Coronary artery (tissue), 2 donors: Measurements from ENCODE around the gene SHFL.

ENCODE experiments used
- DNase-seq: peaks from one replicate; pipeline ENCODE4 v3.0.0-alpha.2; 2017; ENCODE audit warnings: low spot score
- H3K27ac ChIP-seq, 2 donors: fragments of 200-600 bp; sonication (generic); one replicate each; pipeline ENCODE4 v1.5.1; 2016 to 2019
- H3K4me3 ChIP-seq: fragments of 200-600 bp; sonication (generic); 2 replicates; pipeline ENCODE4 v1.5.1; 2016; ENCODE audit warnings: mild to moderate bottlenecking, moderate library complexity
- TF ChIP-seq, protein P1 (sequence below): fragments of 200-600 bp; sonication (generic); IDR thresholded peaks from one replicate; pipeline ENCODE4 v1.5.1; 2019; ENCODE audit warnings: antibody characterized with exemption

The SHFL gene

DNA sequence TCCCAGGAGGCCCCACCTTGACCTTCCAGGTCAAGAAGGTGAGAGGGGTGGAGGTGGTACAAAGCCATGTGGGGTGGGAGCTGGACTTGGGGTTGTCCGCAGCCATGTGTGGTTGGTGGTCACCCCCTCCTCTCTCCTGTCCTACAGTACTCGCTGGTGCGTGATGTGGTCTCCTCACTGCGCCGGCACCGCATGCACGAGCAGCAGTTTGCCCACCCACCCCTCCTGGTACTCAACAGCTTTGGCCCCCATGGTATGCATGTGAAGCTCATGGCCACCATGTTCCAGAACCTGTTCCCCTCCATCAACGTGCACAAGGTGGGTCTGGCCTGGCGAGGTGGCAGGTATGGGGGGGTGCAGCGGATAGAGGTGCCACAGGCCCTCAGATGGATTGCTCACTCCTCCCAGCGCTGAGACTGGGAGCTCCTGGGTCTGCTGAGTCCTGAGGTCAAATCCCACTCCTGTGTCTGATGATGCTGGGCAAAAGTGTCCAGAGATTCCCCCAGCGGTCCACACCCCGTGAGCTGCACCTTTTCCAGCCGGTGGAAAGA is 21.8 kb downstream of the SHFL start:
- no peak for DNase-seq
- Histone ChIP-seq H3K4me3 (no peak overlapping the region), H3K27ac (no peak overlapping the region)
- TF ChIP-seq, protein P1, sequence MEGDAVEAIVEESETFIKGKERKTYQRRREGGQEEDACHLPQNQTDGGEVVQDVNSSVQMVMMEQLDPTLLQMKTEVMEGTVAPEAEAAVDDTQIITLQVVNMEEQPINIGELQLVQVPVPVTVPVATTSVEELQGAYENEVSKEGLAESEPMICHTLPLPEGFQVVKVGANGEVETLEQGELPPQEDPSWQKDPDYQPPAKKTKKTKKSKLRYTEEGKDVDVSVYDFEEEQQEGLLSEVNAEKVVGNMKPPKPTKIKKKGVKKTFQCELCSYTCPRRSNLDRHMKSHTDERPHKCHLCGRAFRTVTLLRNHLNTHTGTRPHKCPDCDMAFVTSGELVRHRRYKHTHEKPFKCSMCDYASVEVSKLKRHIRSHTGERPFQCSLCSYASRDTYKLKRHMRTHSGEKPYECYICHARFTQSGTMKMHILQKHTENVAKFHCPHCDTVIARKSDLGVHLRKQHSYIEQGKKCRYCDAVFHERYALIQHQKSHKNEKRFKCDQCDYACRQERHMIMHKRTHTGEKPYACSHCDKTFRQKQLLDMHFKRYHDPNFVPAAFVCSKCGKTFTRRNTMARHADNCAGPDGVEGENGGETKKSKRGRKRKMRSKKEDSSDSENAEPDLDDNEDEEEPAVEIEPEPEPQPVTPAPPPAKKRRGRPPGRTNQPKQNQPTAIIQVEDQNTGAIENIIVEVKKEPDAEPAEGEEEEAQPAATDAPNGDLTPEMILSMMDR = no peak

DNA sequence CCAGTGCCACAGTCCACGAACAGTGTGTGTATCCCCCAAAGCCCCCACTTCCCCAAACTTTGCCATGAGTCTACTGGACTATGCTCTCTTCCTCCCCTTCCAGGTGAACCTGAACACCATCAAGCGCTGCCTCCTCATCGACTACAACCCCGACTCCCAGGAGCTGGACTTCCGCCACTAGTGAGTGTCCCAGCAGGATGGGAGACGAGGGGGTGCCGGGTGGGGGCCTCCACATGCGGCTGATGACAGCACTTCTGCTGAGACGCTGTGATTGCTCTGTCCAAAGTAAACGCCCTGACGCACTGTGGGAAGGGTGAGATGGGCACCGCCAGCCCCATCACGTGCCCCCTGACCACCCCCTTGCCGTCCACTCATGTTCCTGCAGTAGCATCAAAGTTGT is 23.4 kb downstream of the SHFL start:
- no peak overlapping the region for H3K27ac ChIP-seq
- TF ChIP-seq, protein P1 = no peak
- no peak for DNase-seq
- H3K4me3 ChIP-seq = no peak overlapping the region

DNA sequence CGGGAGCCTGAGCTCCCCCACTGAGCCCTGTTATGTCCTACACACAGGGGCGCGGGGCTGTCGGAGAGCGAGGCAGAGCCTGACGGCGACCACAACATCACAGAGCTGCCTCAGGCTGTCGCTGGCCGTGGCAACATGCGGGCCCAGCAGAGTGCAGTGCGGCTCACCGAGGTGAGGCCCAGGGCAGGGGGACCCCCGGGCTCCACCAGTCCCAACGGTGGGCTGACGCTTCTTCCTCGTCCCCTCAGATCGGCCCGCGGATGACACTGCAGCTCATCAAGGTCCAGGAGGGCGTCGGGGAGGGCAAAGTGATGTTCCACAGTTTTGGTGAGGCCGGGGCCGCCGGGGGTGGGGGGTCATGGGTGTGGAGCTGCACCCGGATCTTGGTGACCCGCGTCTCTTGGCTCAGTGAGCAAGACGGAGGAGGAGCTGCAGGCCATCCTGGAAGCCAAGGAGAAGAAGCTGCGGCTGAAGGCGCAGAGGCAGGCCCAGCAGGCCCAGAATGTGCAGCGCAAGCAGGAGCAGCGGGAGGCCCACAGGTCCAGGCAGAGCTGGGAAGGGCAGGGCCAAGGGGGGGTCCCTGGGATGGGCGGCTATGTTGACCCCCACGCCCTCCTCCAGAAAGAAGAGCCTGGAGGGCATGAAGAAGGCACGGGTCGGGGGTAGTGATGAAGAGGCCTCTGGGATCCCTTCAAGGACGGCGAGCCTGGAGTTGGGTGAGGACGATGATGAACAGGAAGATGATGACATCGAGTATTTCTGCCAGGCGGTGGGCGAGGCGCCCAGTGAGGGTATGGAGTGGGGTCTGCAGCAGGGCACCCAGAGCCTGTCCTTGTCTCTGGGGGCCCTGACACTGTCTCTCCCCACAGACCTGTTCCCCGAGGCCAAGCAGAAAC is 24.2 kb downstream of the SHFL start:
- TF ChIP-seq, protein P1 = no peak
- DNase-seq = no peak
- Histone ChIP-seq H3K4me3 (no peak overlapping the region), H3K27ac (no peak overlapping the region)

DNA sequence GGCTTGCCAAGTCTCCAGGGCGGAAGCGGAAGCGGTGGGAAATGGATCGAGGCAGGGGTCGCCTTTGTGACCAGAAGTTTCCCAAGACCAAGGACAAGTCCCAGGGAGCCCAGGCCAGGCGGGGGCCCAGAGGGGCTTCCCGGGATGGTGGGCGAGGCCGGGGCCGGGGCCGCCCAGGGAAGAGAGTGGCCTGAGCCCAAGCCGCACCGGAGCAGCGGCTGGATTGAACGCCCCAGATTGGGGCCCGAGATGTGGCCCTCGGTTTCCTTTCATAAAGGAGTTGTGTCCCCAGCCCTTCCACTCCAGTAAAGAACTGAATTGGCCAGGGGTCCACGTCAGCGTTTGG is 24.8 kb downstream of the SHFL start:
- no peak for DNase-seq
- no peak overlapping the region for H3K27ac ChIP-seq
- no peak overlapping the region for H3K4me3 ChIP-seq
- TF ChIP-seq, protein P1 = no peak

DNA sequence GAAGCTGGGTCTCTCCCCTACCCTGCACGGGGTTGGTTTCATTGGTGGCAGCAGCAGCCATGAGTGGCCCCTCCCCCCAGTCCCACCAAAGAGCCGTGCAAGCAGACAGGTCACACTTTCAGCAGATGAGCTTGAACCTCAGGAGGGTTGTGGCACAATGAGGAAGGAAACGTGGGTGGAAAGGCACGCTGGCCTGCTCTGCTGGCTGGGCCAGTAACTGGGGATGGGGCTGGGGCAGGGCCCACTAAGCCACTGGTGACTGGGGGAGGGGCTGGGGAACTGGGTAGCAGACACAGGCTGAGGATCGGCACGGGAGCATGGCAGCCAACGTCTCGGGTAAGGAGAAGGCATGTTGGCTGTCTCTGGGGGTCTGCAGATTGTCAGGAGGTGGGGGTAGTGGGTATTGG is 25.3 kb downstream of the SHFL start, which contains the start of gene P2RY11:
Gene P2RY11, plus strand, starts transcription at position 289 of the 407 bp plus-strand sequence. Its CDS starts 29 bp downstream, at position 318.
- H3K4me3 ChIP-seq = no peak within 1 kb of the TSS
- no peak for DNase-seq
- TF ChIP-seq, protein P1 = no peak
- H3K27ac ChIP-seq = peak within 1 kb of the TSS in 1 of 2 donors; percentile 45

DNA sequence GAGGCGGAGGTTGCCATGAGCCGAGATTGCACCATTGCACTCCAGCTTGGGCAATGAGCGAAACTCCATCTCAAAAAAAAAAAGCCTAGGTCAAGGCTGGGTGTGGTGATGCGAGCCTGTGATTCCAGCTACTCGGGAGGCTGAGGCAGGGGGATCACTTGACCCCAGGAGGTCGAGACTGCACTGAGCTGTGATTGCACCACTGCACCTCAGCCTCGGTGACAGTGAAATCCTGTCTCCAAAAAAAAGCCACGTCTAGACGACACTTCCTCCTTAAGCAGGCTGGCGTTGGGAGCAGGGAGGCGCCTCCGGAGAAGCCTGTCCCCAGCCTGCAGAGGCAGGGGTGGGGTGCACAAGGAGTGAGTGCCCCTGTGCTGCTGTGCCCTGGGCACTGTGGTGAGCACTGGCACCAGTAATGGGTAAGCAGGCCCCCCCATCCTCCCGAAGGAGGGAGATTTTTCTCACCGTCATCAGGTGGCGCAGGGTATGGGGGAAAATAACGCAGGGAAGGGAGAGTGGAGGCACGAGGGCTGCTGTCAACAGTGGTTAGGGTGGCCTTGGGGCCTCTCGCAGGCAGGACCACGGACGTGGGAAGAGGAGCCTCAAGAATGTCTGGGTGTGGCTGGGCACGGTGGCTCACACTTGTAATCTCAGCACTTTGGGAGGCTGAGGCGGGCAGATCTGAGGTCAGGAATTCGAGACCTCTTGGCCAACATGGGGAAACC is 26.1 kb downstream of the SHFL start:
- H3K27ac ChIP-seq = peak overlapping the region in 1 of 2 donors; percentile 45

More for the DNA sequence above, 26.1 kb downstream of the SHFL start:
- TF ChIP-seq, protein P1 = no peak
- DNase-seq = no peak
- H3K4me3 ChIP-seq = no peak overlapping the region
